ENCODE data around the gene OR5V1.
"Not testable (repeated sequence)": the region's sequence is repeated elsewhere in the genome, so short reads cannot be mapped to it uniquely, and the experiment has no call there.

The OR5V1 gene

GRCh38 chr6:29355603-29356002, 13.1 kb downstream of the OR5V1 start:
- TF ChIP-seq TCF4 (CRISPR knock-in tag; IDR thresholded peaks at IDR 0.05; ENCODE audit: borderline replicate concordance) (no peak), ZC3H10 (CRISPR knock-in tag; IDR thresholded peaks at IDR 0.05) (no peak), ARNTL (CRISPR knock-in tag; IDR thresholded peaks at IDR 0.05; ENCODE audit: borderline replicate concordance, low read depth) (no peak), SNAI2 (CRISPR knock-in tag; IDR thresholded peaks at IDR 0.05) (no peak), PPARA (CRISPR knock-in tag; IDR thresholded peaks at IDR 0.05; ENCODE audit: borderline replicate concordance) (no peak)
- ATAC-seq, result no peak

GRCh38 chr6:29354980-29355379, 13.7 kb downstream of the OR5V1 start:
- TF ChIP-seq ZFP3 (CRISPR knock-in tag; IDR thresholded peaks at IDR 0.05) (no peak), ZC3H10 (CRISPR knock-in tag; IDR thresholded peaks at IDR 0.05) (no peak), PPARA (CRISPR knock-in tag; IDR thresholded peaks at IDR 0.05; ENCODE audit: borderline replicate concordance) (no peak), CSDC2 (CRISPR knock-in tag; IDR thresholded peaks at IDR 0.05) (no peak), BACH2 (CRISPR knock-in tag; IDR thresholded peaks at IDR 0.05; ENCODE audit: borderline replicate concordance) (no peak), TCF4 (CRISPR knock-in tag; IDR thresholded peaks at IDR 0.05; ENCODE audit: borderline replicate concordance) (no peak), ZNF8 (CRISPR knock-in tag; IDR thresholded peaks at IDR 0.05) (no peak), TOX (CRISPR knock-in tag; IDR thresholded peaks at IDR 0.05; ENCODE audit: borderline replicate concordance) (no peak), CSRNP3 (CRISPR knock-in tag; IDR thresholded peaks at IDR 0.05) (no peak), TSHZ2 (CRISPR knock-in tag; IDR thresholded peaks at IDR 0.05) (no peak), ARNTL (CRISPR knock-in tag; IDR thresholded peaks at IDR 0.05; ENCODE audit: borderline replicate concordance, low read depth) (no peak), GLIS3 (CRISPR knock-in tag; IDR thresholded peaks at IDR 0.05) (no peak), ZFP30 (CRISPR knock-in tag; IDR thresholded peaks at IDR 0.05) (no peak), ZNF565 (CRISPR knock-in tag; conservative IDR thresholded peaks at IDR 0.05; ENCODE audit: low read depth) (no peak), CREB5 (CRISPR knock-in tag; IDR thresholded peaks at IDR 0.05; ENCODE audit: low read depth) (no peak), ESRRG (CRISPR knock-in tag; IDR thresholded peaks at IDR 0.05) (no peak), PATZ1 (CRISPR knock-in tag; IDR thresholded peaks at IDR 0.05; ENCODE audit: borderline replicate concordance) (no peak), OSR1 (CRISPR knock-in tag; IDR thresholded peaks at IDR 0.05) (no peak)
- ATAC-seq, result no peak

GRCh38 chr6:29349348-29349747, 19.3 kb downstream of the OR5V1 start:
- not testable (repeated sequence) for ATAC-seq

- TF ChIP-seq BACH2 (CRISPR knock-in tag; IDR thresholded peaks at IDR 0.05; ENCODE audit: borderline replicate concordance) (no peak), RARB (CRISPR knock-in tag; IDR thresholded peaks at IDR 0.05) (no peak), CSDC2 (CRISPR knock-in tag; IDR thresholded peaks at IDR 0.05) (no peak), CREB5 (CRISPR knock-in tag; IDR thresholded peaks at IDR 0.05; ENCODE audit: low read depth) (no peak), ZC3H10 (CRISPR knock-in tag; IDR thresholded peaks at IDR 0.05) (no peak), POU6F1 (CRISPR knock-in tag; IDR thresholded peaks at IDR 0.05; ENCODE audit: borderline replicate concordance, low read depth) (no peak)
- ATAC-seq, result no peak
Measured at GRCh38 chr6:29345380-29345779, 23.3 kb downstream of the OR5V1 start.
